ENCODE data around the gene ARFGEF2.
"Not testable (repeated sequence)": the region's sequence is repeated elsewhere in the genome, so short reads cannot be mapped to it uniquely, and the experiment has no call there.

ARFGEF2 gene

DNA sequence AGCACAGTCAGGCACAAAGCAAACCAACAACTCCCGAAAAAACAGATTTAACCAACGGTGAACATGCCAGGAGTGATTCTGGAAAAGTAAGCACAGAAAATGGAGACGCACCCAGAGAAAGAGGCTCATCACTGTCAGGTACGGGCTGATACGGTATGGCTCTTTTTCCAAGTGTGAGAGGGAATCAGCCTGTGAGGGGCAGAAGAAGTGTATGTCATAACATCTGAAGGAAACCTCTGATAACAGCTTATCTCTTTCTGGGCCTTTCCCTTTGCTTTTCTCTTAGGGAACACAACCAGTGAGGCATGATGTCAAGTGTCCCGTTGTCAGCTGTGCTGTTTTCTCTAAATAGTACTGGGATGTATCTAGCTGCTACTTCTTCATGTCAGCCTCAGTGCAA is 32.1 kb downstream of the ARFGEF2 start:
- no peak for DNase-seq (ENCODE audit: low read depth)

- no peak for DNase-seq (ENCODE audit: low read depth)
These were observed 34.5 kb downstream of the ARFGEF2 start for GRCh38 chr20:48956052-48956451.

DNA sequence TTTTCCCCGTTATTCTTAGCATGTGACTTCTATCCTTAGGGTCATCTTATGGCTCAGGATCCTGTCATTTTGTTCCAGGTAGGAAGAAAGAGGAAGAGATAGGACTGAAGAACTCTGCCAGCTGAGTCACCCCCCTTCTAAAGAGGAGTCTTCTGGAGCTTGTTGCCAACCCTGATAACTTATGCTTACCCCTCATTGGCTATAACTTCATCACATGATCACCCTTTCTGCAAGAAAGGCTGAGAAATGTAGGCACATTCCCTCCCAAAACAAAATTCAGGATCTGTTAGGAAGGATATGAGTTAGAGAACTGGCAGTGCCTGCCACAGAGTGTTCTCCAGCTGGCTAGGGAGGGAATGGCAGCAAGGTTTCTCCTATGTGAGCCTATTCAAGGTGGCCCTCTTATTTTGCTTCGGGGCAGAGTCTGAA is 35.6 kb downstream of the ARFGEF2 start:
- no peak for DNase-seq (ENCODE audit: low read depth)

DNA sequence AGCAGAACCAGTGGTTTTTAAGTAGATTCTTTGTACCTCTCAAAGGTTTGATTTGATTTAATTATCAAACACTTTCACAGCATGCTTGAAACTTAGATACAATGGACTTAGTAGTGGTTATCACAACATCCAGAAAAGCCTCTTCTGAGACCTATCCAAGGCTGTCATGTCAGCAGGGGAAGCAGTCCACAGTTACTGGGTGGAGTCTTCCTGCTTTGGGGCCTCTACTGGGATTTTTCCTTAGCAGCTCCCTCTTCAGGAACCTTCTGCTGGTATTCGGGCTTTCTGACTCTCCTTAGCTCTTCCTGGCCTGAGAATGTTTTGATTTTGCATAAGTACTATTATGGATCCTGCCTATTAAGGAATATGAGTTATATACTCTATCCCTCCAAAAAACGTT is 36.0 kb downstream of the ARFGEF2 start:
- DNase-seq (ENCODE audit: low read depth) = no peak

DNA sequence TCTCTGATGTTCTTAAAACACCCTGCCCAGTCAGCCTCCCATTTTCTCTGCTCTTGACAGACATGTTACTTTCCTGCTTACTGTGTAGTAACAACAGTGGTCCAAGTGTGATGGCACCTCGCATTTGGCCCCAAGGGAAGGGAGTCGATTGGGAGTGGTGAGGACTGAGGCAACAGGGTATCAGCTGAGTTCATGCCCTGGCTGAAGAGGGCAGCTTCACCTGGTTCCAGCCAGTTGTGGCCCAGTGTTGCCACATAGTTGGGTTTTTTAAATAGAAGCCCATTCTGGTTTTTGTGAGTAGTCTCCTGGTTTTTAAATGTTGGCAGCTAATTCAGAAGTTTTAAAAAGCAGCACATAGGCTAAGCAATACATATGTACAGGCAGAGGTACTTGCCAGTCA is 37.2 kb downstream of the ARFGEF2 start:
- DNase-seq (ENCODE audit: low read depth) = no peak

DNA sequence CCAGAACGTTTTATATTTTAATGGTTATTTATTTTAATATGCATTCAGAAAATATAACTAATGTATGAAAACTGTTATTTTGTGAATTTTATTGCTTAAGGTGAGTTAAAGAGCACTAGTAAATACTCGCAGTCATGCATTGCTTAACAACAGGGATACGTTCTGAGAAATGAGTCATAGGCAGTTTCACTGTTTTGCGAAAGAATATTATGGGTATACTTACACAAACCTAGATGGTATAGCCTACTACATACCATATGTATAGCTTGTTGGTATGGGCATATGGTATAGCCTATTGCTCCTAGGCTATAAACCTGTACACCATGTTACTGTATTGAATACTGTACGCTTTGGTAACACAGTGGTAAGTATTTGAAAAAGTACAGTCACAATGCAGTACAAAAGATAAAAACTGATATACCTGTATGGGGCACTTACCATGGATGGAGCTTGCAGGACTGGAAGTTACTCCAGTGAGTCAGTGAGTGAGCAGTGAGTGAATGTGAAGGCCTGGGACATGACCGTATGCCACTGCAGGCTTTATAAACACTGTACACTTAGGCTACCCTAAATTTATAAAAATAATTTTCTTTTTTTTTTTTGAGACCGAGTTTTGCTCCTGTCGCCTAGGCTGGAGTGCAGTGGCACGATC is 38.5 kb downstream of the ARFGEF2 start:
- peak; percentile 61 for DNase-seq (ENCODE audit: low read depth)

GRCh38 chr20:48962421-48962820 is 40.9 kb downstream of the ARFGEF2 start:
- DNase-seq (ENCODE audit: low read depth) = no peak

GRCh38 chr20:48962976-48963771 is 41.7 kb downstream of the ARFGEF2 start:
- no peak for DNase-seq (ENCODE audit: low read depth)

DNA sequence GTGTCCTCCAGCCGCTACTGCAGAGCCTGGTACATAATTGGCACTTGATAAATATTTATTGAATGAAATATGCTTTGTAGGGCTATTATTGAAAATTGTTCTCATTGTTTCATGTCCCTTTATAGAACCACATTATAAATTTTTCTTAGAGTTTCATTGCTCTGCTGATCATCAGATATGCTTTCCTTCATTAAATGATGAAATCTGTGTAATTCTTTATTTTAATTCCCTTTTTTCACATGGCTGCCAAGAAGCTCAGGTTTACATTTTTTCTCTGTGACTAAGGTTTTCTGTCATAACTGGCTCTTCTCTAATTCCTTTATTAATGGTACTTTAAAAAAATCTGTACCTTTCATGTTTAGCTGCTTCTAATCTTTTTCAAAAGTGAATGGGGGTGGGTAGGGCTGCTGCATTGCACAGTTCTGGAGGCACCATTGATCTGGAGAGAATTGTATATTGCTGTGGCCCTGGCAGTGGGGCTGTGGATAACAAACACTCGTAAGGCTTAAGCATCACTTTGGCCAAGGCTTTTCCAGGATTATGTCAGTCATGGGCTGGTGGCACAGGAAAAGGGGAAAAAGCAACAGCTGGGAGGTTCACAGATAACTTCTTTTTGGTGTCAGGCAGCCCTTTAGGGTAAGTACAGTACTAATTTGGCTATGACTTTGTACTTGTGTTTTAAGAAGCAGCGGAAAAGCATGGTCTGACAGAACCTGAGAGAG is 43.8 kb downstream of the ARFGEF2 start:
- DNase-seq (ENCODE audit: low read depth) = no peak

DNA sequence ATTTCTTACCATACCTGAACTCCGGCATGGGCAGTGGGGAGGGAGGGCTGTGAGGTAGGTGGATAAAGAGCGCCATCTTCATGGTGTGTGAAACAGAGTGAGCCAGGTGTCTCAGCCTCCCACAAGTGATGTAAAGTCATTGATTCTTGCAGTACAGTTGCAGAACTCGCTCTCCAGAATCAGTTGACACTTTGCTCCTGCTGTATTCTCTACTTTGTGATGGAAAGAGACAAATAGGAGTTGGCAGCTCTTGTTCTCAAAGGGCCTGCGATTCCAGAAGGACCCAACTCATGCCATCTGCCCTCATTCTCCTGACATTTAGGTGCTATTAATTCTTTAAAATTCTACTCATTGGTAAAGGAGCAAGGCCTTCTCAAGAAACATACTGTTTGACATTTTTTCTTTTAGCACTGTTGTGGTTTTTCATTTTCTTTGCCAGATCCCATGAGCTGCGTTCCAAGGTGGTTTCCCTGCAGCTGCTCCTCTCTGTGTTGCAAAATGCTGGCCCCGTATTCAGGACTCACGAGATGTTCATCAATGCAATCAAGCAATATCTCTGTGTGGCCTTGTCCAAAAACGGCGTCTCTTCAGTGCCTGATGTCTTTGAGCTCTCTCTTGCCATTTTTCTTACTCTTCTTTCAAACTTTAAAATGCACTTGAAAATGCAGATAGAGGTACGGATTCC is 49.3 kb downstream of the ARFGEF2 start:
- DNase-seq (ENCODE audit: low read depth) = no peak

GRCh38 chr20:48971956-48972355 is 50.4 kb downstream of the ARFGEF2 start:
- DNase-seq (ENCODE audit: low read depth) = no peak

DNA sequence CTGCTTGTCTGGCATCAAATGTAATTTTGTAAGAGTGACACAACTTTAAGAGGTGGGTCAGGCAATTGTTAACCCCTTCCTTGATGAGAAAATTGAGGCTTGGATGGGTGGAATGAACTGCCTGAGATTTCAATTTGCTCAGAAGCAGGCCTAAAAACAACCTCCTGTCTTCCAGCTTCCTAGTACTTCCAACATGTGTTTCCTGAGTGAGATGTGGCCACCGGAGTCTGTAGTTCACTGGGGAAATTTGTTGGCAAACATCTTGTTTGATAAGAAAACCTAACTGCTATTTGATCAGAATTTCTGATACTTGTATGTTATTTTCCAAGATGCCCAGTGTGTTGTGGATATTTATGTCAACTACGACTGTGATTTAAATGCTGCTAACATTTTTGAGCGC is 51.3 kb downstream of the ARFGEF2 start:
- no peak for DNase-seq (ENCODE audit: low read depth)

- no peak for DNase-seq (ENCODE audit: low read depth)
These were observed 54.4 kb downstream of the ARFGEF2 start for GRCh38 chr20:48975955-48976354.

- not testable (repeated sequence) for DNase-seq (ENCODE audit: low read depth)
These were observed 58.5 kb downstream of the ARFGEF2 start for GRCh38 chr20:48979980-48980379.

DNA sequence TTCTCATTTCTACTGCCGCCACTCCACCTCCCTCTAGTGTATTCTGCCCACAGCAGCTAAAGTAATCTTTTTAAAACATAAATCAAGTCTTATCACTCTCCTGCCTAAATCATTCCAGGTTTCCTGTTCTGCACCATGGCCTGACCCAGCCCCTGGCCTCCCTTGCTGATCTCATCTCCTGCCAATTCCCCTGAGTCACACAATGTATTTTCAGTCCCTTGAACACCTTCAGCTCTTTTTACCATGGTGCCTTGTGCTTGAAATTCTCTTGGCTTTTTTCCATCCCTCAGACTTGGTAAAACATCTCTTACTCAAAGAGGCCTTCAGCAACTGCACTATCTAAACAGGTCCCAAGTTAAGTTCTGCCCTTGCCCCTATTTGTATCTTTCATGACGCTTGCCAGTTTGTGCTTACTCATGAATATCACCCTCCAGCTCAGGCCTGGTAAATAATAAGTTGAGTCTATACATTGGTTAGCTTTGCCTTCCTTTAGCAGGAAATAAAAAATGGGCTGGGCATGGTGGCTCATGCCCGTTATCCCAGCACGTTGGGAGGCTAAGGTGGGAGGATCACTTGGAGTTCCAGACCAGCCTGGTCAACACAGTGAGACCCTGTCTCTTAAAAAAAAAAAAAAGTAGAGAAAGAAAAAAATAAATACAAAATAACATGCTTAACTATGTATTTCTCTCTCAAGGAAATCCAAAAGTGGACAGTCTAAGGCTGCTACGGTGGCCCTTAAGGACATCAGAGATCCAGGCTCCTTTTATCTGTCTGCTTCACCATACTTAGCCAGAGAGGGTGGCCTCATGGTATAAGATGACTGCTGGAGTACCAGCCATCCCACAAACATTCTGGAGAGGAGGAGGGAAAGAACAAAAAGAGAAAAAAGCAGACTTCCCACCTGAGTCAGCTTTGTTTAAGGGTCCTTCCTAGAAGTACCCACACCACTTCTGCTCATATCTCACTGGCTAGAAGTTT is 62.2 kb downstream of the ARFGEF2 start:
- peak; percentile 96 for DNase-seq (ENCODE audit: low read depth)

DNA sequence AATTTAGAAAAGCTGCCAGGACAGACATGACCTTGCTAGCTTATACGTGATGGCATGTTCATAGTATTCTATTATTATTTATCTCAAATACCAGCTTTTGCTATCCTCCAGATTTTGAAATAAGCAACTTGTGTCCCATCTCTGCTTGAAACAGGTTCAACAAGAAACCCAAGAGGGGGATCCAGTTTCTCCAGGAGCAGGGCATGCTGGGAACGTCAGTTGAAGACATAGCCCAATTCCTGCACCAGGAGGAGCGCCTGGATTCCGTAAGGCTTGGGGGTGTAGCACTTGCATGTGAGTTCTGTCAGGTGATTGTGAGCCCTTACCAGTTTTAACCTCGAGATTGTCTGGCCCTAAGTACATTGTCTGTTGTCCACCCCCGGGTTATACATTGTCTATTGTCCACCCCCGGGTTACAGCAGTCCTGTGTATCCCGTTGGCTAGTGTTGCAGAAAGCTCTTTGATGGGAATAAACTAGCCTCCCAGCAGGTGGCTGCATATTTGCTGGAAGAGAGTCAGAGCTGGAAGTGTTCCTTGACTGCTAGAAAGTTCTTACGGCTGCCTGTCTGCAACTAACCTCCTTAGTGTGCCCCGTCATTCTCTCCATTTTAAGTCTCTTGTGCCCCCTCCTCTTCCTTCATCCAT is 63.2 kb downstream of the ARFGEF2 start:
- DNase-seq (ENCODE audit: low read depth) = no peak

DNA sequence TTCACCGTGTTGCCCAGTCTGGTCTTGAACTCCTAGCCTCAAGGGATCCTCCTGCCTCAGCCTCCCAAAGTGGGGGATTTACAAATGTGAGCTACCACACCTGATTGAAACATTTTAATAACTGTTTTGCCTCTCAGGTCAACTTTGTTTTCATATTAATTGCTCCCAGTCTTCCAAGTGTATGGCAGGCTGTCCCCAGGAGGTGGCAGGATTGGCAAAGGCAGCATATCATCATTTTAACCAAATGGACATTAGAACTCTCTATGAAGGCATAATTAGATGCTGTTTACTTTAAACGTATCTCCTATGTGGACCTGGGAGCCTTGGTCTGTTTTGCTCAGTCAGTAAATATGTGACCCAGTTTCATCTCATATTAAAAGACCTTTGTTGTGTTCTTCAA is 65.4 kb downstream of the ARFGEF2 start:
- DNase-seq (ENCODE audit: low read depth) = peak; percentile 39

DNA sequence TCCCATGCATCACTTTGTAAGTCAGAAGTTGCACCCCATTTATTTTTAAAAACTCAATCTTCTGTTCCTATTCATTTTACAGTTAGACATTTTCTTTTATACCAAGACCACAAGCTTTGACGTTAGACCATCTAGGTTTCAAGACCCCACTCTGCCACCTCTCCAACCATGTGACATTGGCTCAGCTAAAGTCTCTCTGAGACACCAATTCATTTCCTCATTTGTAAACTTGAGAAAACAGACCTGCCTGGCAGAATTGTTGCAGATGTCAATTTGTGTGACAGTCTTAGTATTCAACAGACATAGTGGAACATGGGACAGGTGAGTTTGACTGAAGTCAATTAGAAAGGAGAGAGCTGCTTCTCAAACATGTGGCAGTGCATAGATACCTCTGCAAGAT is 69.0 kb downstream of the ARFGEF2 start:
- no peak for DNase-seq (ENCODE audit: low read depth)

GRCh38 chr20:48995589-48995988 is 74.1 kb downstream of the ARFGEF2 start:
- DNase-seq (ENCODE audit: low read depth) = no peak
